ENCODE measurements around the gene GABRR1. TPM values are rescaled to one million over a fixed set of nuclear protein-coding genes. Genes with fewer than 3 reads are reported as not detected.

GABRR1 gene
- polyA plus RNA-seq, 1 experiment, result not detected

- DNase-seq (ENCODE audit: low read depth, low spot score), result no peak
- H3K27ac ChIP-seq (ENCODE audit: low read depth, low read length), result no peak overlapping the region
Measured at GRCh38 chr6:89251976-89252375, 34.8 kb upstream of the GABRR1 start.

GRCh38 chr6:89251170-89251569, 34.0 kb upstream of the GABRR1 start:
- ChIA-PET CTCF (interaction anchor here (1.9 kb wide), 1 partner anchor 10 kb away, joined by 8 read pairs; no protein-coding TSS in a partner anchor), POLR2A (no interaction called here)
- TF ChIP-seq CTCF (IDR thresholded peaks at IDR 0.05; ENCODE audit: low read depth, low read length), result no peak
- no peak for DNase-seq (ENCODE audit: low read depth, low spot score)
- no peak overlapping the region for H3K4me3 ChIP-seq (ENCODE audit: low read depth, low read length)
- H3K9me3 ChIP-seq (ENCODE audit: control insufficient read depth, insufficient read depth, low read length), result no peaks in the 10 kb centered on the region
- peaks cover 8% of the 10 kb centered on the region for H3K27me3 ChIP-seq (ENCODE audit: control insufficient read depth, insufficient read depth, low read length)
- H3K27ac ChIP-seq (ENCODE audit: low read depth, low read length), result no peak overlapping the region

More at GRCh38 chr6:89251976-89252375, 34.8 kb upstream of the GABRR1 start:
- no peak overlapping the region for H3K4me3 ChIP-seq (ENCODE audit: low read depth, low read length)
- POLR2A ChIA-PET, result no interaction called here
- no peaks in the 10 kb centered on the region for H3K9me3 ChIP-seq (ENCODE audit: control insufficient read depth, insufficient read depth, low read length)
- CTCF ChIA-PET, result no interaction called here
- no peak for TF ChIP-seq CTCF (IDR thresholded peaks at IDR 0.05; ENCODE audit: low read depth, low read length)
- peaks cover 10% of the 10 kb centered on the region for H3K27me3 ChIP-seq (ENCODE audit: control insufficient read depth, insufficient read depth, low read length)

- DNase-seq (ENCODE audit: low read depth, low spot score), result no peak
- no peak overlapping the region for H3K27ac ChIP-seq (ENCODE audit: low read depth, low read length)
- CTCF ChIA-PET, result interaction anchor here (1.5 to 1.9 kb wide), 2 partner anchors 9 to 269 kb away, joined by 3 to 8 read pairs; no protein-coding TSS in a partner anchor
- H3K4me3 ChIP-seq (ENCODE audit: low read depth, low read length), result no peak overlapping the region
- POLR2A ChIA-PET, result interaction anchor here (0.8 kb wide), 1 partner anchor 1996 kb away, joined by 4 read pairs; no protein-coding TSS in a partner anchor
- no peak for TF ChIP-seq CTCF (IDR thresholded peaks at IDR 0.05; ENCODE audit: low read depth, low read length)
- H3K27me3 ChIP-seq (ENCODE audit: control insufficient read depth, insufficient read depth, low read length), result peaks cover 8% of the 10 kb centered on the region
- H3K9me3 ChIP-seq (ENCODE audit: control insufficient read depth, insufficient read depth, low read length), result no peaks in the 10 kb centered on the region
Measured at GRCh38 chr6:89250239-89250638, 33.1 kb upstream of the GABRR1 start.

GRCh38 chr6:89244241-89244985, 27.3 kb upstream of the GABRR1 start:
- H3K27me3 ChIP-seq (ENCODE audit: control insufficient read depth, insufficient read depth, low read length), result peaks cover 9% of the 10 kb centered on the region
- TF ChIP-seq CTCF (IDR thresholded peaks at IDR 0.05; ENCODE audit: low read depth, low read length), result no peak
- no peak overlapping the region for H3K27ac ChIP-seq (ENCODE audit: low read depth, low read length)
- CTCF ChIA-PET, result interaction anchor here (4.6 to 7.0 kb wide), 2 partner anchors 121 to 261 kb away, joined by 40 to 130 read pairs; no protein-coding TSS in a partner anchor
- no peak for DNase-seq (ENCODE audit: low read depth, low spot score)
- POLR2A ChIA-PET, result no interaction called here
- H3K4me3 ChIP-seq (ENCODE audit: low read depth, low read length), result no peak overlapping the region
- H3K9me3 ChIP-seq (ENCODE audit: control insufficient read depth, insufficient read depth, low read length), result no peaks in the 10 kb centered on the region

GRCh38 chr6:89243331-89243629, 26.1 kb upstream of the GABRR1 start:
- H3K4me3 ChIP-seq (ENCODE audit: low read depth, low read length), result no peak overlapping the region
- no peak for DNase-seq (ENCODE audit: low read depth, low spot score)
- POLR2A ChIA-PET, result no interaction called here
- no peak for TF ChIP-seq CTCF (IDR thresholded peaks at IDR 0.05; ENCODE audit: low read depth, low read length)
- no peaks in the 10 kb centered on the region for H3K9me3 ChIP-seq (ENCODE audit: control insufficient read depth, insufficient read depth, low read length)
- H3K27ac ChIP-seq (ENCODE audit: low read depth, low read length), result no peak overlapping the region
- peaks cover 9% of the 10 kb centered on the region for H3K27me3 ChIP-seq (ENCODE audit: control insufficient read depth, insufficient read depth, low read length)
- CTCF ChIA-PET, result interaction anchor here (0.7 to 7.0 kb wide), 6 partner anchors 10 to 268 kb away, joined by 3 to 130 read pairs (median 6); partner anchors contain the start of gene PNRC1

Data from AG04450 (cell line).